HG03521 (cell line): ENCODE results near the gene LIMS2.

Source experiments
- ATAC-seq: cut with Tn5 transposase; IDR thresholded peaks from one replicate; pipeline ENCODE4 v1.9.1; 2021; ENCODE audit warnings: mild to moderate bottlenecking, moderate library complexity; ENCODE audit not compliant: unreplicated experiment

The LIMS2 gene

DNA sequence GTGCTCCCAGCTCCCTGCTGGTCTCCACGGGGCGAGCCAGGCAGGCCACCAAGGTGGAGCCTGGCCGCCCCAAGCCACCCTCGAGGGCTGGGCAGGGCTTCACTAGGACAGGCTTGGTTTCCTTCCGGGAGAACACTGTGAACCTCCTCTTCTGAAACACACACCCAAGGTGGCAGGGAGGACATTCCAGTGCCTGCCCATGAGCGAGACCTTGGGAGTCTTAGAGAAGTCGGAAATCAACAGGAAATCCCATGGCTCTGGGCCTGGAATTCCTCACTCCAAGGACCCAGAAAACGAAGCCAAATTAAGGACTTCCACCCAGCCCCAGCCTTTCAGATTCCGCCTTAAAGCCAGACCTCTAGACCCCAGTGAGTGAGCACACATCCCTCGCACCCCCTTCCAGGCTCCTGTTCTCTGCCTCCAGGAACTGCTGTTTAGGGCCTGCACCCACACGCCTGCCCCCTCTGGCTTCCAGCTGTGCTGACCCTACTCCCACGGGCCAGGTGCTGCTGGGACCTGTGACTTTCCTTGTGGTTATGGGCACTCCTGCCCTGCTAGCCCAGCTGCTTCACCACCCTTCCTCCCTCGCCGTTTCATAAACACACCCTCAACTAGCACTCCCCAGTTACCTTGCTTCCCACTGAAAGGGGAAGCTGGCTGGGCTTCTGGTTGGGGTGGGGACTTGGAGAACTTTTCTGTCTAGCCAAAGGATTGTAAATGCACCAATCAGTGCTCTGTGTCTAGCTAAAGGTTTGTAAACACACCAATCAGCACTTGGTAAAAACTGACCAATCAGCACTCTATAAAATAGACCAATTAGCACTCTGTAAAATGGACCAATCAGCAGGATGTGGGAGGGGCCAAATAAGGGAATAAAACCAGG, 15.7 kb downstream of the LIMS2 start:
- ATAC-seq = no peak

DNA sequence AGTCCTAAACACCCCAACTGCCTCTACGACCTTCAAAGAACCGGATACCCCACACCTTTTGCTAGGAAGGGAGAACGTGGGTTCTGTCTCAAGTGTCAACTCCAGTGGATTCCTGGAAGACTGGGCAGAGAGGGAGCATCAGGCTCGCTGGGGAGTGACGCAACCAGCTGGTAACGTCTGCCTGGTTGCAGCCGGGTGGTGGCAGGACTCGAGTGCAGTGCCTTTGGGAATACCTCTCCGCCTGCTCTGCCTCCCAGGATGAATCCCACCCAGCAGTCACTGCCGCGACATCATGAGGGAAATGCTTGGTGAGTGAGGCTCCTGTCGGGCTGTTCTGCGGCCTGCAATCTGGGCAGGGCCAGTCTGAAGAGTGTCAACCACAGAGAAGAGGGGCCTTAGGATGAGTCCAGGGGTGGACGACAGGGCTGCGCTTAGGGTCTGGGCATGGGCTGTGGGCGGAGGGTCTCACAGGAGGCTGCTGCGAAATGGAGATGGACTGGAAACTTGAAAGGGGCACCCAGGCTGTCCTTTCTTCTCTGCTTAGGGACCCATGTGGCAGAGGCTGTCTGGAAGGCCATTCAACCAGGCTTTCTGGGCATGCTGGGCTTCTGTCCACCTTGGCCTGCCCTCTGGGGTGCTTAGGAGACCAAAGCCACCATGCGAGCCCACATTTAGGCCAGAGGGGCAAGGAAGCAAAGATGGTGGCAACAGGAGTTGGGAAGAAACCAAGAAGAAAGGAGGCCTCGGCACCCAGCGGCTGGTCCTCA, 16.5 kb downstream of the LIMS2 start:
- no peak for ATAC-seq

DNA sequence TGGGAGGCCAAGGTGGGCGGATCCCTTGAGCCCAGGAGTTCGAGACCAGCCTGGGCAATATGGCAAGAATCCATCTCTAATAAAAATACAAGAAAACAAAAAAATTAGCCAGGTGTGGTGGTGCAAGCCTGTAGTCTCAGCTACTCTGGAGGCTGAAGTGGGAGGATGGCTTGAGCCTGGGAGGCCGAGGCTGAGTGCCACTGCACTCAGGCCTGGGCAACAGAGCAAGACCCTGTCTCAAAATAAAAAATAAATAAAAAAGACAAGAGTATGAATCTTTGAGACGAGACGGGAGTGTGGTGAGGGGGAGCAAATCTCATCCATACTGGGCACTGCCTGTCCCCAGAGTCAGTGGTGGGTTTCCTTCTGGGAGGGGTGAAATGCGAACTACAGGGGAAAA, 17.2 kb downstream of the LIMS2 start:
- ATAC-seq = no peak

DNA sequence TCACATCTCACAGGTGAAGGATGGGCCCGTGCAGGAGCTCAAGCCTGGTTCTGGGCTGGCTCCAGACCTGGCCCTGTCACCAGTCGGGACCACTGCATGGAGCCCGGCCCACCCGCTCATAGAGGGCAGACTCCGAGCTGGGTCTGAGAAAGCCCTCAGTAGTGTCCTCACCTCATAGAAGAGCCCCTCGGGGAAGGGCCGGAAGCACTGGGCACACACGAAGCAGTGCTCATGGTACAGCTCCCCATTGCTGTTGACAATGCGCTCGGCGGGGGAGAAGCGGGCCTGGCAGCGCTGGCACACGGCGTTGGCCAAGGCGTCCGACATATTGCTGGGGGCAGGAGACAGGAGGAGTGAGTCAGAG, 18.1 kb downstream of the LIMS2 start:
- no peak for ATAC-seq

DNA sequence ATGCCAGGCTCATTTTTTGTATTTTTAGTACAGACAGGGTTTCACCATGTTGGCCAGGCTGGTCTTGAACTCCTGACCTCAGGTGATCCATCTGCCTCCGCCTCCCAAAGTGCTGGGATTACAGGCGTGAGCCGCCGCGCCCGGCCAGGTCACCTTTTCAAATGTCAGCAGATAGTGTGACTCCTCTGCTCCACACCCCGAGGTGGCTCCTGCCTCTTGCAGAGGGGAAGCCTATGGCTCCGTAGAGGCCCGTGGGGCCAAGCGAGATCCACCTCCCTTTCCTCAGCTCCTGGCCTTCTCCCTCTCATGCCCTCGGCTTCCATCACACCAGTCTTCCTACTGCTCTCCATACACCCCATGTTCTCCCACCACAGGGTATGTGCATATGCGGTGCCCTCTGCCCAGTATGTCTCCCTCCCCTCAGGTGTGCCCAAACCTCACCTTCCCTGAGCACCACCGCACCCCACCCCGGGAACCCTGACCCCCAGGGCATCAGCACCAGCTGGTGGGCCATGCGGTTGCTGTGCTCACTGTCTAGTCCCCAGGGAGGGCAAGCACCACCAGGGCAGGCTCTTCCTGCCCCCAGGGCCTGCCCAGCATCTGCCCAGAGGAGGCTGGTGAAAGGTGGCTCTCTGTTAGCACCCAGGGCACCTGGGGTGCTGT, 18.6 kb downstream of the LIMS2 start:
- no peak for ATAC-seq

DNA sequence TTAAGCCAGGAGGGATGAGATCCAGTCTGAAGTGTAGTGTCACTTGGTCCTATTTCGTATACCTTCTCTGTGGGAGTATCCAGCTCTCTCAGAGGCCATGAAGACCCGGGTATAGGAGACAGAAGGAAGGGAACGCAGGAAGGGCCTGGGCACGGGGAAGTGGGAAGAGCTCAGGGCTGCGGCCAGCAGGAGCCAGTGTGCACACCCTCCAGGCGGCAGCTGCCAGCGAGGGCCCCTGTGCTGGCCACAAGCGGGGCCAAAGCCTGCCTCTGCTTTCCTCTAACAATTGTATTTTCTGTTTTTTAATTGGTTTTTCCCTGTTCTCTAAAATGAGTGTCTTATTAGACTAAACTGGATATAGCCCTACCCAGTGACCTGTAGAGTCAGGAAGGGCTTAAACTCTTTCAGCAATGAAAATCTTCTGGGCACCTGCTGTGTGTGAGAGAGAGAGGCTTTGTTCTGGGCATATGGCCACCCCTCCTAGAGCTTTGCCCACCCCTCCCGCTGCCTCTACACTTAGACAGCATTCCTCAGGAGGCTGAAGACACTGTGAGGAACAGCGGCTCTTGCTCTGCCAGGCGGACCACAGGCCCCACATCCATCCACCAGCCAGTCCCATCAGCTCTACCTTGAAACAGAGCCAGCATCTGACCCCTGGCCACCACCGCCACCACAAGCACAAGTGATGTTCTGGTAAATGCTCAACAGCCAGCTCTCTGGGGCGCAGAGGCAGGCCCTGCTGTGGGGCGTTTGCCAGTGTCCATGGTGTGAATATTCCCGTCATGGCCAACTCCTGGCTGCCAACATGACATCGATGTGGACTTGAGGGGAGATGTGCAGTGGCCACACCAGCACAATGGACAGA, 19.9 kb downstream of the LIMS2 start:
- no peak for ATAC-seq

DNA sequence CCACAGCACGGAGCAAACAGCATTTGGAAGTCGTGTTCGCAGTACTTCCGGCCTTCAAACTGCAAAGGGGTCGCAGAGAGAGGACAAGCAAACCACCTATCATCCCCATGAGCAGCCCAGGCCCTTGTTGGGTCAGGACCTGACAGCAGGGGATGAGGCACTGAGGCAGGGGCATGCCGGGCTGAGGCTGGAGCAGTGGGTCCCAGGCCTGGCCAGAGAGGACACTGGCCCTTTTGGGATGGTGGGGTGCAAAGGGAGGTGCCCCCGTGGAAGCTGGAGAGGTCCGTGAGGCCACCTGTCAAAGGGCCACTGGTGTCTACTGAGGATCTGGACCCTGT, 20.5 kb downstream of the LIMS2 start:
- ATAC-seq = no peak

DNA sequence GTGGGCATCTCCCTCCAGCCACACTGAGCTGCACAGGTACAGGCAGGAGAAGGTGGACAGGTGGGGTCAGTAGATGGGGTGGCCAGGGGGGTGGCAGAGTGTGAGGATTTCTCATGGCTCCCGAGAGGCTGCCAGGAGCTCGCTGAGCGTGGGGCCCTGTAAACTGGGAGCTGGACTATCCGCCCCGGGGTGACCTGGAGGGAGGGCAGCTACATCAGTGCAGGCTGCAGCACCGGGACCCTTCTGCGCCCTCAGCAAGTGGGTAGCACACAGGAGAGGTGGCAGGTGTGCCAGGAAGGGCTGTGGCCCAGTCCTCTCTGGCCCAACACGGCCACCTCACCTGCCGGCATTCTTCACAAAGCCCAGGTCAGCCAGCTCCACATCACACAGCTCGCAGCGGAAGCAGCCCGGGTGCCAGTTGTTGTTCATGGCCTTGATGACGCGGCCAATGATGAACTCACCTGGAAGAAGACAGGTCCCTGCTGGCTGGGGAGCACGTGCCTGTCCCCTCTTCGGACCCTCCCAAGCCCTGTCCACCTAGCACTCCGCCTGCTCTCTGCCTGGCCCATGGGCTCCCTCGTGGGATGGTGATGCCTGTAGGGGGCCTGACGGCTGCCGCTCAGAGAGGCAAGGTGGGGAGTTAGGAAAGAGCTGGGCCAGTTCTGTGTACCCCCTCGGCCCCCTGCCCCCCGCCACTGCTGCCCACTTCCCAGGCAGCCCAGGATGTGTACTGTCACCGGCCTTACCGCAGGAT, 21.1 kb downstream of the LIMS2 start:
- no peak for ATAC-seq

DNA sequence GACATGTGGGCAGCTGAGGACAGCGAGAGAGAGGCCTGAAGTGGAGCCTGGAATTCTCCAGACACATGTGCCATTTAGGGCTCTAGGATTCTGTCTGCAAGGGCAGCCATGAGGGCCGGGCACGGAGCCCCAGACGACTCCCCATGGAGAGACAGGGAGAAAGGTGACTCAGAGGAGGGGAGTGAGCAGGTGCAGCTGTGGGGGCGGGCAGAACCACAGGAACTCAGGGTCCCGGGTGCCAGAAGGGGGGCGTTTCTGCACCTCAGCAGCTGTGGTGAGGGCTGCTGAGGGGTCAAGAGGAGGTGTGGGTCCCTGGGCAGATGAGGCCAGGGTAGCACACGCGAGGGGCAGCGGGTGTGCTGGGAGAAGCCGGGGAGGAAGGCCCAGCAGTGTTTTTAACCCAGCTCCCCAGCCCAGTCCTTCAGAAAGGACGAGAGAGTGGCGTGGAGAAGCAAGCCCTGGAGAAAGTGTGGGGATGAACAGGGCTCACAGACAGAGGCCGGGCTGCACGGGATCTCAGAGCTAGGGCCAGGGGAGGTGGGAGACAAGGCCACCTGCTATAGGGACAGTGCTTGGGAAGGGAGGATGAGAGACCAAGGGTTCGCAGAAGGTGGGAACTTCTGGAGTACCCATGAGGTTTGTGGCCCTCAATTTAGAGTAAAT, 21.8 kb downstream of the LIMS2 start:
- ATAC-seq = no peak

DNA sequence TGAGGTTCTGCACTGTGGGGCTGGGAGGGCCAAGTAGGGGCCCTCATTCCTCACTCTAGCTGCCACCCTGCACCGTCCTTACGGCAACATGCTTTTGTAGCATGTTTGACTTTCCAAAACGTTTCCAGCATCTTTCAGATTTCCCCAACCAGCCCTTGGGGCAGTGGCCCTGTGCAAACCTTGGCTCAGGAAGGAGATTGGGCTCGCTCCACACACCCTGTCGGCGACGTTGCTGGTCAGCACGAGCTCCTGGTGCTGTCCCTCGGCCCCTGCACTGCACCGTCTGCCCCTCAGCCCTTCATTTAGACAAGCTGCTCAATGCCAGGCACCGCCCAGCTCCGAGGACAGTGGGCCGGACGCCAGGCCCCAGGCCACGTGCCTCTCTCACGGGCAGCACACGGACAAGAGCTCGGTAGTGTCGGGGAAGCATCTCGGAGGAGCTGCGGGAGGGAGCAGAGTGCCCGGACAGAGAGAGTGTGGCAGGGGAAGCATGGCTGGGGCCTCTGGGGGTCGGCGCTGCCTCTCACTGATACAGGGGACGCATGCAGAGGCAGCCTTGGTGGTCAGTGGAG, 22.5 kb downstream of the LIMS2 start:
- no peak for ATAC-seq

DNA sequence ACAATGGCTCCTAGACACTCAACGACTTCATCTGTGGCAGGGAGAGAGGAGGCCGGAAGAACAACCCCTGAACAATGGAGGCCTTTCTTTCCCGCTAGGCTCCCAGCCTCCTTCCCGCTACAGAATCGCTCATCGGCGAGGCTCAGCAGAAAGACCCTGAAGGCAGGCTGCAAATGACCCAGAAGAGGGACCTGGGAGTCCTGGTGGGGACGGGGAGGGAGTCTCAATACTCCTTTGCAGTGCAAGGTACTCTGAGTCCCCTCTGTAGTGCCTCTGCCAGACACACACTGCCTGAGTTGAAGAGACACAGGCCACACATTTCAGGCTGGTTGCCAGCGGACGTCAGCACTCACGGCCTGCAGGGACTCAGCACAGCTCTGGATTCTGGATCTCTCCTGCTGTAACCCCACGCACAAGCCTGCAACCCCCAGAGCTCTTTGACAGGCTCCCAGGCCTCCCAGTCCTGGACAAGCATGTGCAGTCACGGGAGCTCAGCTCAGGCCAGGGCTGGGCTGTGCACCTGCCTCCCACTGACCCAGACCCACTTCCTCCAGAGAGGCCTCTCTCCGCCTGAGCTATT, 23.3 kb downstream of the LIMS2 start:
- no peak for ATAC-seq

DNA sequence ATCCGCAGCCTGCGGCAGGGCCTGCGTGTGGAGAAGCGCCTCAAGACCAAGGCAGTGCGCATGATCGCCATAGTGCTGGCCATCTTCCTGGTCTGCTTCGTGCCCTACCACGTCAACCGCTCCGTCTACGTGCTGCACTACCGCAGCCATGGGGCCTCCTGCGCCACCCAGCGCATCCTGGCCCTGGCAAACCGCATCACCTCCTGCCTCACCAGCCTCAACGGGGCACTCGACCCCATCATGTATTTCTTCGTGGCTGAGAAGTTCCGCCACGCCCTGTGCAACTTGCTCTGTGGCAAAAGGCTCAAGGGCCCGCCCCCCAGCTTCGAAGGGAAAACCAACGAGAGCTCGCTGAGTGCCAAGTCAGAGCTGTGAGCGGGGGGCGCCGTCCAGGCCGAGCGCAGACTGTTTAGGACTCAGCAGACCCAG, 23.9 kb downstream of the LIMS2 start:
- ATAC-seq = no peak

DNA sequence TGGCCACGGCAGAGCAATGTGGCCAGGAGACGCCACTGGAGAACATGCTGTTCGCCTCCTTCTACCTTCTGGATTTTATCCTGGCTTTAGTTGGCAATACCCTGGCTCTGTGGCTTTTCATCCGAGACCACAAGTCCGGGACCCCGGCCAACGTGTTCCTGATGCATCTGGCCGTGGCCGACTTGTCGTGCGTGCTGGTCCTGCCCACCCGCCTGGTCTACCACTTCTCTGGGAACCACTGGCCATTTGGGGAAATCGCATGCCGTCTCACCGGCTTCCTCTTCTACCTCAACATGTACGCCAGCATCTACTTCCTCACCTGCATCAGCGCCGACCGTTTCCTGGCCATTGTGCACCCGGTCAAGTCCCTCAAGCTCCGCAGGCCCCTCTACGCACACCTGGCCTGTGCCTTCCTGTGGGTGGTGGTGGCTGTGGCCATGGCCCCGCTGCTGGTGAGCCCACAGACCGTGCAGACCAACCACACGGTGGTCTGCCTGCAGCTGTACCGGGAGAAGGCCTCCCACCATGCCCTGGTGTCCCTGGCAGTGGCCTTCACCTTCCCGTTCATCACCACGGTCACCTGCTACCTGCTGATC, 24.4 kb downstream of the LIMS2 start:
- no peak for ATAC-seq

DNA sequence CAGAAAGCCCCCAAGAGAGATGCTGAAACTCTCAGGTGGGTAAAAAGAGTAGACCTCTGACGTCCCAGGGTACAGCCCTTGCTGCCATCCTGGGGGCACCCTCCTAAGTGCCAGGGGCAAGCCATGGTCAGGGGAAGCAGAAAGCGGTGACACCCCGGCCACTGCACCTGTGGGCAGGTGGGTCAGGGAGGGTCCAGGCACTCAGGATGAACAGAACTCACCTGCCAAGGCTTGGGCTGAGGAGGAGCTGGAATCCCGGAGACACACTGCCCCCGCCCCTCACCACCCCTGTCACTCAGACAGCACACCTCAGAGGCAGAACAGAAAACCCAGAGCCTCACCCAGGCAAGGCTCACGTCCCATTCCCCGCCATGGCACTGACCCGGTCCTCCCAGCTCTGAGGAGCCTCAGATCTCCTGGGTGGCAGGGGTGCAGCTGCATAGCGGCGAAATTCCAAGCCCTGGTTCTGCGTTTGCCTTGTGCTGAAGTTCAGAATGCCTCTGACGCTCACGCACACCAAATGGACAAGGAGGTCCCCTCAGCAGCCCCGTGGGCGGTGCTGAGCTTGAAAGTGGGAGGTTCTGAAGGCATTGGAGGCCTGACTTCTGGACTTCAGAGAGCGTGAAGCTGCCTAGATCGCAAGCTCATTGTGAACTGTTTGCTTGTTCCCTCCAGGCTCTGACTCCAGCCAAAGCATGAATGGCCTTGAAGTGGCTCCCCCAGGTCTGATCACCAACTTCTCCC, 25.1 kb downstream of the LIMS2 start:
- ATAC-seq = no peak

DNA sequence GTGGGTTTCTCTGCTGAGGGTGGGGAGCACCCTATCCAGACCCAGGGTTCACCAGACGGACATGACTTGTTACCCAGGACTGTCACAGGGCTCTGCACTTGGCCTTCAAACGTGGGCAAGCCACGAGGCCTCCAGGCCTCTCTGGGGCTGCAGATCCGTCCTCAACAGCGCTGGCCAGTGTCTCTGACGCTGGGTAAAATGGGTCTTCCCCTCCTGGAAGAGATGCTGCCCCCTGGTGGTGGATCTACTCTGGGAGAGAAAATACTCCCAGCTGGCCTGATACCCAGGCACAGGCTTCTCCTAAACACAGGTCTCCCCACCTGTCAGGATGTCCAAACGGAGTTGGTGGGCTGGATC, 25.7 kb downstream of the LIMS2 start:
- no peak for ATAC-seq

DNA sequence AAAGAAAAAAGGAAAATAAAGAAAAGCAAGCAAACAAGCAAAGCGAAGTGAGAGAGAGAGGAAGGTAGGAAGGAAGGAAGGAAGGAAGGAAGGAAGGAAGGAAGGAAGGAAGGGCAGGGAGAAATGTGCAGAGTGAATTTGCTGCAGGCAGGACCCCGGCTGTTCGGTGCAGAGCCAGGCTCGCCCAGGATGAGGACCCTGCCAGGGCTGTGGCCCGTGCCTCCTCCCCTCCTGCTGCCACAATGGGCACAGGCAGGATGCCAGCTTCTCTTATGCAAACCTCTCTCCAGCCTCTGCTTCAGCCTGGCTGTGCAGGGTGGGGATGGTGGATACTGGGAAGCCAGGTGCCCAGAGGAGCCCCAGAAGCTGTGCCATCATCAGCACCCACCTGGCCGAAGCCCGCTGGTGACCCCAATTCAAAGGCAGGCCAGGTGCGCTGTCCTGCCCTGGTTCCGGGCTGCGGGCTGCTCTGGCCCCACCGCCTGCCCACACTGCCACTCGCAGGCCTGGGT, 26.2 kb downstream of the LIMS2 start:
- no peak for ATAC-seq

DNA sequence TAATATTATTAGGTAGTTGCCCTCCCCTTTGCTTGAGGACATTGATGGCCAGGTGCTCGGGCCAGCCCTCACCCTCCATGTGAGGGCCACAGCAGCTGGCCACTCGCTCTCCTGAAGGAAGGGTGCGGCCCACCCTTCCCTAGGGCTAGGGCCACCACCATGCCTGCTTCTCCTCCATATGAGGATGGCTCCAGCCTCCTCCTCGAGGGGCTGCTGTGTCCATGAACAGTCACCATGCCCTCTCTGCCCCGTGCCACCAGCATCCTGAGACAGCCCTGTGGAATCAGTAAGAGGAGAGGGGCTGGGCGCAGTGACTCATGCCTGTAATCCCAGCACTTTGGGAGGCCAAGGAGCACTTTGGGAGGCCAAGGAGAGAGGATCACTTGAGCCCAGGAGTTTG, 27.0 kb downstream of the LIMS2 start:
- no peak for ATAC-seq
